ENCODE measurements around the gene HIVEP3. TPM values are rescaled to one million over a fixed set of nuclear protein-coding genes. Genes with fewer than 3 reads are reported as not detected.

The HIVEP3 gene
- total and polyA plus RNA-seq, 2 of the 13 experiments (the other 11 are each of a cell fraction or from before 2014, with no cell fraction given), result 0.05 TPM; not detected in 1

DNA sequence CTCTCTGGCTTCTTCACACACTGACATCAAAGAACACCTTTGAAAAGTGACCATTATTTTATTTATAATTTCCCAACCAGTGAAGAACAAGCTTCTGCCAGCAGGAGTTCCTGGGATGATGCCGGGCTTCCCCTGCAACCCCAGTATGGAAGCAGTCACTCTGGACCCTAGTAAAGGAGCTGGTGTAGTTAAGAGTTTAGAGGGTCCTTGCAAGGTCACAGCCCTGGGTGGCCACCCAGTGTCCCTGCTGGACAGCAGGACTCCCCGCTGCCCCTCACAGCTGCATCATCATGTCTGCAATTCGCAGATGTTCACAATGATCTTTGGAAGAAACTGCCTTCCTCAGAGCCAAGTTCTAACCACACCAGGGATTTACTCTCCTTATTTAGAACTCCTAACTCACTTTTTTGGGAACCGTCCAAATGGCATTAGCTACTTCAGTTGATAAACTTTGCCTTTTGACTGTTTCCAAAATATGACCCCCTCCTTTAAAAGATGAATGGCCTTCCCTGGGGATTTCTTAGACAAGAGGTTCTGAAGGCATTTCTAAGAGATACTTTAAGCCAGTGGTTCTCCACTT, 90.6 kb downstream of the HIVEP3 start:
- no peak for DNase-seq (ENCODE audit: low spot score)
- no peaks in the 10 kb centered on the region for H3K79me2 ChIP-seq (ENCODE audit: insufficient read depth, low read length)
- no peaks in the 10 kb centered on the region for H4K20me1 ChIP-seq (ENCODE audit: insufficient read depth, low read length)
- in situ Hi-C loops (cut with HindIII; ENCODE audit: extremely low pct_ligation_motif_present, low pct_unique_long_range_greater_than_20kb), result no loop called here
- WGBS (ENCODE audit: low lambda C conversion rate), result 1% methylated on average over 4 of the region's 4 CpGs
- no peak for ATAC-seq
- TF ChIP-seq, protein P1, sequence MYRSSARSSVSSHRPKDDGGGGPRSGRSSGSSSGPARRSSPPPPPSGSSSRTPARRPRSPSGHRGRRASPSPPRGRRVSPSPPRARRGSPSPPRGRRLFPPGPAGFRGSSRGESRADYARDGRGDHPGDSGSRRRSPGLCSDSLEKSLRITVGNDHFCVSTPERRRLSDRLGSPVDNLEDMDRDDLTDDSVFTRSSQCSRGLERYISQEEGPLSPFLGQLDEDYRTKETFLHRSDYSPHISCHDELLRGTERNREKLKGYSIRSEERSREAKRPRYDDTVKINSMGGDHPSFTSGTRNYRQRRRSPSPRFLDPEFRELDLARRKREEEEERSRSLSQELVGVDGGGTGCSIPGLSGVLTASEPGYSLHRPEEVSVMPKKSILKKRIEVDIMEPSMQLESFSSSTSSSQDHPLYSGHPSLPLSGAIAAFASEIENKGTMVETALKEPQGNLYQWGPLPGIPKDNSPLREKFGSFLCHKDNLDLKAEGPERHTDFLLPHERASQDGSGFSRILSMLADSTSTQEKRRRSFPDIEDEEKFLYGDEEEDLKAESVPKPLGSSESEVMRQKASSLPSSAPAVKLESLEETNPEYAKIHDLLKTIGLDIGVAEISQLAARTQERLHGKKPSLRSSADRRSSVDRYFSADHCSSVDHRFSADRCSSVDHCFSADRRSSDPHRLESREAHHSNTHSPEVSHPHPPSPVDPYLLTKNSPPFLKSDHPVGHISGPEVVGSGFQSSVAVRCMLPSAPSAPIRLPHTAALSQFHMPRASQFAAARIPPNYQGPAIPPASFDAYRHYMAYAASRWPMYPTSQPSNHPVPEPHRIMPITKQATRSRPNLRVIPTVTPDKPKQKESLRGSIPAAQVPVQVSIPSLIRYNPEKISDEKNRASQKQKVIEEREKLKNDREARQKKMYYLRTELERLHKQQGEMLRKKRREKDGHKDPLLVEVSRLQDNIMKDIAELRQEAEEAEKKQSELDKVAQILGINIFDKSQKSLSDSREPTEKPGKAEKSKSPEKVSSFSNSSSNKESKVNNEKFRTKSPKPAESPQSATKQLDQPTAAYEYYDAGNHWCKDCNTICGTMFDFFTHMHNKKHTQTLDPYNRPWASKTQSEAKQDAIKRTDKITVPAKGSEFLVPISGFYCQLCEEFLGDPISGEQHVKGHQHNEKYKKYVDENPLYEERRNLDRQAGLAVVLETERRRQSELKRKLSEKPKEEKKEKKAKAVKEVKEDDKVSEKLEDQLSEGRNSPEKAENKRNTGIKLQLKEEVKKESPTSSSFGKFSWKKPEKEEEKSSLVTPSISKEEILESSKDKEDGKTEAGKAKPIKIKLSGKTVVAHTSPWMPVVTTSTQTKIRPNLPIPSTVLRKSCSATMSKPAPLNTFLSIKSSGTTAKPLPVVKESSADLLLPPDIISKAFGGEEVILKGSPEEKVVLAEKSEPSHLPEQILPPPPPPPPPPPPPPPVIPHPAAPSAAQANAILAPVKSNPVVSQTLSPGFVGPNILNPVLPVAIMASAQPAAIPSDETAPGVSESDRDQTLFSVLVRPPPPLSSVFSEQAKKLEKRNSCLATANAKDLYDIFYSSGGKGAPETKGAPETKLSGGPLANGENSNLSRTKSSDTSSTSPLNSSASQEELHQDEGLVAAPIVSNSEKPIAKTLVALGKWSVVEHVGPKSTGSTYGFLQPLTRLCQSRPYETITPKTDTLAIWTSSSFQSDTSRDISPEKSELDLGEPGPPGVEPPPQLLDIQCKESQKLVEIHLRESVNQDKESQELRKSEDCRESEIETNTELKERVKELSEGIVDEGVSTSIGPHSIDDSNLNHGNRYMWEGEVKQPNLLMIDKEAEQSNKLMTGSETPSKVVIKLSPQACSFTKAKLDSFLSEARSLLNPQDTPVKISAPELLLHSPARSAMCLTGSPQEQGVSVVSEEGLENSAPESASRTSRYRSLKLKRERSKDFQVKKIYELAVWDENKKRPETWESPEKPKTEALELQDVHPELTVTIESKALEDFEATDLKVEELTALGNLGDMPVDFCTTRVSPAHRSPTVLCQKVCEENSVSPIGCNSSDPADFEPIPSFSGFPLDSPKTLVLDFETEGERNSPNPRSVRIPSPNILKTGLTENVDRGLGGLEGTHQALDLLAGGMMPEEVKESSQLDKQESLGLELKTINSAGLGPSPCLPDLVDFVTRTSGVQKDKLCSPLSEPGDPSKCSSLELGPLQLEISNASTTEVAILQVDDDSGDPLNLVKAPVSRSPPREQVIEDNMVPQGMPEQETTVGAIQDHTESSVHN (CRISPR knock-in tag; IDR thresholded peaks at IDR 0.05), result no peak
- TF ChIP-seq PPARG (CRISPR knock-in tag; conservative IDR thresholded peaks at IDR 0.05), result no peak
- H3K36me3 ChIP-seq (replicated peaks in 1 of 2; ENCODE audit: control insufficient read depth in 1 of 2, insufficient read depth in 2 of 2, low read length in 2 of 2), result no peaks in the 10 kb centered on the region
- H3K9me3 ChIP-seq (ENCODE audit: low read length), result no peaks in the 10 kb centered on the region
- no peaks in the 10 kb centered on the region for H3K4me1 ChIP-seq (ENCODE audit: insufficient read depth, low read length)
- H2AFZ ChIP-seq (ENCODE audit: low read length), result no peak overlapping the region
- POLR2A ChIA-PET, result no interaction called here
- no peak overlapping the region for H3K4me2 ChIP-seq (ENCODE audit: low read depth, low read length)
- BruUV-seq (replicated peaks), result no TSS peak
- FAIRE-seq, result no peak
- H3K4me3 ChIP-seq (replicated peaks in 1 of 3; ENCODE audit: insufficient read depth in 1 of 3, low read depth in 2 of 3, low read length in 3 of 3), result no peak overlapping the region
- no peak overlapping the region for H3K27ac ChIP-seq (ENCODE audit: extremely low read length, insufficient read depth, low read length)
- H3K9ac ChIP-seq (ENCODE audit: insufficient read depth, low read depth, low read length), result no peak overlapping the region
- intact Hi-C loops (cut with micrococcal nuclease; ENCODE audit: unreplicated experiment), result no loop called here
- H3K27me3 ChIP-seq (ENCODE audit: control insufficient read depth in 1 of 2, insufficient read depth in 2 of 2, low read length in 2 of 2), result no peaks in the 10 kb centered on the region; a peak in 1 of 5 replicates
- CTCF ChIA-PET (ENCODE audit: low intra/inter-chr PET ratio, low total read pairs), result no interaction called here

All from HepG2 (cell line).